Measurements from ENCODE around the gene APOBEC3H.

- TF ChIP-seq POLR2A (IDR thresholded peaks at IDR 0.05): no peak
- TF ChIP-seq, protein P1, sequence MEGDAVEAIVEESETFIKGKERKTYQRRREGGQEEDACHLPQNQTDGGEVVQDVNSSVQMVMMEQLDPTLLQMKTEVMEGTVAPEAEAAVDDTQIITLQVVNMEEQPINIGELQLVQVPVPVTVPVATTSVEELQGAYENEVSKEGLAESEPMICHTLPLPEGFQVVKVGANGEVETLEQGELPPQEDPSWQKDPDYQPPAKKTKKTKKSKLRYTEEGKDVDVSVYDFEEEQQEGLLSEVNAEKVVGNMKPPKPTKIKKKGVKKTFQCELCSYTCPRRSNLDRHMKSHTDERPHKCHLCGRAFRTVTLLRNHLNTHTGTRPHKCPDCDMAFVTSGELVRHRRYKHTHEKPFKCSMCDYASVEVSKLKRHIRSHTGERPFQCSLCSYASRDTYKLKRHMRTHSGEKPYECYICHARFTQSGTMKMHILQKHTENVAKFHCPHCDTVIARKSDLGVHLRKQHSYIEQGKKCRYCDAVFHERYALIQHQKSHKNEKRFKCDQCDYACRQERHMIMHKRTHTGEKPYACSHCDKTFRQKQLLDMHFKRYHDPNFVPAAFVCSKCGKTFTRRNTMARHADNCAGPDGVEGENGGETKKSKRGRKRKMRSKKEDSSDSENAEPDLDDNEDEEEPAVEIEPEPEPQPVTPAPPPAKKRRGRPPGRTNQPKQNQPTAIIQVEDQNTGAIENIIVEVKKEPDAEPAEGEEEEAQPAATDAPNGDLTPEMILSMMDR (IDR thresholded peaks at IDR 0.05 in 8 of 11, conservative IDR thresholded peaks at IDR 0.05 in 3 of 11): no peak
- no peak for TF ChIP-seq POLR2AphosphoS5 (IDR thresholded peaks at IDR 0.05)
Measured at GRCh38 chr22:39151329-39151975, 54.4 kb downstream of the APOBEC3H start.
